Measurements from ENCODE around the gene KIFAP3.

- TF ChIP-seq EZH2 (IDR thresholded peaks at IDR 0.05): no peak
- no peak for TF ChIP-seq POLR2AphosphoS5 (IDR thresholded peaks at IDR 0.05; ENCODE audit: borderline replicate concordance, low read depth, low read length)
Measured at GRCh38 chr1:169958987-169959386, 115.5 kb downstream of the KIFAP3 start.
